ENCODE measurements around the gene MARCHF4.

GRCh38 chr2:216402751-216403150 is 30.5 kb upstream of the MARCHF4 start:
- TF ChIP-seq POLR2A (IDR thresholded peaks at IDR 0.05; ENCODE audit: low read depth, low read length) = no peak
- no peak for TF ChIP-seq POLR2AphosphoS5 (IDR thresholded peaks at IDR 0.05; ENCODE audit: low read depth, low read length)

Data from GM12891 (cell line).